ENCODE measurements around the gene CTAGE8. TPM values are rescaled to one million over a fixed set of nuclear protein-coding genes. Genes with fewer than 3 reads are reported as not detected.
"Not testable (repeated sequence)": the region's sequence is repeated elsewhere in the genome, so short reads cannot be mapped to it uniquely, and the experiment has no call there.

Gene CTAGE8
- total and polyA plus RNA-seq, 2 experiments from 2014 or later = not detected

DNA sequence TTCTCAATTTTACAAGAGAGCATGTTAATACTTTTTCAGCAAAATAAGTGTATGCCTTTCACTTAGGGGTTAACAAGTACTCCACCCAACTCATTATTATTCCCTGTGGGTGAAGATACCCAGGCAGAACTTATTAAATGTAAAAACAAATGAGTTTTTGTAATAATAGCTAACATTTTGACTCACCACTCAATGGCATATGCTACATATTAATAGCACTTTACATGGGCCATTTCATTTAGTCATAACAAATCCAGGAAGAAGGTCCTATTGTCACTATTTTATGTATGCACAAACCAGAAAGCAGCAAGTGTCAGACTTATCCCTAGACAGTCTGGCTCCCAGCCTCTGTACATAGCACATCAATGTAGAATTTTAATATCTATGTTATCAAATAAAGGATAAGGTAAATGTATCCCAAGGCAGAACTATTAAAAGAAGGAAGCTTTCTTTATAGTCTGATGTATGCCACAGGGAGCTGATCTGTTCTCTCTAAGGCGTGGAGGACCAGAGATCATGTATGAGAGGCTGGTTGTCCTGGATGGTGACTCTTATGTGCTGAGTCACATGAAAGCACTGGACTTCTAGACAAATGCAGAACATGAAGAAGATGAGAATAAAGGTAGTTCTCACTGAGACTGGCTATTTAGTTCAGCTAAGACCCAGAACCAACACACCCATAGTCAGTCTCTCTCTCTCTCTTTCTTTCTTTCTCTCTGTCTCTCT, 33.7 kb upstream of the CTAGE8 start:
- H3K4me1 ChIP-seq (ENCODE audit: insufficient read depth); H3K4me3 ChIP-seq; H3K4me2 ChIP-seq (ENCODE audit: unreplicated experiment); in situ Hi-C loops (cut with MboI); H3K9ac ChIP-seq; H4K20me1 ChIP-seq (ENCODE audit: insufficient read depth); H3K36me3 ChIP-seq (ENCODE audit: low read depth); H3F3A ChIP-seq (ENCODE audit: insufficient read depth); H3K27me3 ChIP-seq (replicated peaks; ENCODE audit: insufficient read depth); H3K79me2 ChIP-seq (ENCODE audit: insufficient read depth); H2AFZ ChIP-seq; H3K27ac ChIP-seq; H3K9me2 ChIP-seq (ENCODE audit: insufficient read depth); H3K9me3 ChIP-seq (ENCODE audit: low read depth): not testable (repeated sequence)
- peak; percentile 0 for DNase-seq
- no CpG with 5 or more reads among the region's 1 CpG for WGBS, 2 experiments (ENCODE audit: low coverage in 1 of 2, low lambda C conversion rate in 2 of 2, missing lambda C conversion rate in 2 of 2)

DNA sequence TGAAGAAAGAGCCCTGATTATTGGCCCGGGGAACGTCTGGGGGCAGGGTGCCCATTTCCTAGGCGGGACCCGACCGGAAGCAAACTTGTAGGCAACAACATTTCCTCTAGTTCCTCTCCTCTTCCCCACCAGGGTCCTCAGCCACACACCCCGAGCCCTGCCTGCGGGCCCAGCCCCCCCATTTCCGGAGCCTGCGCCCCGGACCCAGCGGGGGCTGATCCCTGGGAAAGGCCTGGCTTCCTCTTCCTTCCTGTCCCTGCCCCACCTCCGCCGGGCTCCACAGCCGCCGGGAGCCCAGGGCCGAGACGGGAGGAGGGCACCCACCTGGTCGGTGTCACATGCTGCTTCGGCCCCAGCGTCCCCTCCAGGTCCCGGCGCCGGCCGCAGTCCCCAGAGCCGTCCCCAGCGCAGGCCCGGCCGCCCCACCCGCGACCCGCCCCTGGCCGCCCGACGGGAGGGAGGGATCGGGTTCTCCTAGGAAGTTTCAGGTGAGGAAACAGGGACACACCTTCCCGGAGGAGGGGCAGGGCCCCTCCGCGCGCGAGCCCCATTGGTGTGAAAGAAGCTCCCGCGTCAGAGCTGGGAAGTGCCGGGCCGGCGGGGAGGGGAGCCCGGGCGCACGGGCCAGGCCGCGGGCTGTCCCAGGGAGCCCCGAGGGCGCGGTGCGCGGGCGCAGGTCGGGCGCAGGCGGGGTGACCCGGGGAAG, 24.9 kb upstream of the CTAGE8 start:
- H2AFZ ChIP-seq; H4K20me1 ChIP-seq (ENCODE audit: insufficient read depth); H3K4me1 ChIP-seq (ENCODE audit: insufficient read depth); in situ Hi-C loops (cut with MboI); H3K27ac ChIP-seq; H3K79me2 ChIP-seq (ENCODE audit: insufficient read depth); DNase-seq; H3K9ac ChIP-seq; H3K4me3 ChIP-seq; H3K4me2 ChIP-seq (ENCODE audit: unreplicated experiment); H3F3A ChIP-seq (ENCODE audit: insufficient read depth); H3K9me3 ChIP-seq (ENCODE audit: low read depth); H3K9me2 ChIP-seq (ENCODE audit: insufficient read depth); H3K27me3 ChIP-seq (replicated peaks; ENCODE audit: insufficient read depth); H3K36me3 ChIP-seq (ENCODE audit: low read depth): not testable (repeated sequence)
- no CpG with 5 or more reads among the region's 60 CpGs for WGBS, 2 experiments (ENCODE audit: low coverage in 1 of 2, low lambda C conversion rate in 2 of 2, missing lambda C conversion rate in 2 of 2)

DNA sequence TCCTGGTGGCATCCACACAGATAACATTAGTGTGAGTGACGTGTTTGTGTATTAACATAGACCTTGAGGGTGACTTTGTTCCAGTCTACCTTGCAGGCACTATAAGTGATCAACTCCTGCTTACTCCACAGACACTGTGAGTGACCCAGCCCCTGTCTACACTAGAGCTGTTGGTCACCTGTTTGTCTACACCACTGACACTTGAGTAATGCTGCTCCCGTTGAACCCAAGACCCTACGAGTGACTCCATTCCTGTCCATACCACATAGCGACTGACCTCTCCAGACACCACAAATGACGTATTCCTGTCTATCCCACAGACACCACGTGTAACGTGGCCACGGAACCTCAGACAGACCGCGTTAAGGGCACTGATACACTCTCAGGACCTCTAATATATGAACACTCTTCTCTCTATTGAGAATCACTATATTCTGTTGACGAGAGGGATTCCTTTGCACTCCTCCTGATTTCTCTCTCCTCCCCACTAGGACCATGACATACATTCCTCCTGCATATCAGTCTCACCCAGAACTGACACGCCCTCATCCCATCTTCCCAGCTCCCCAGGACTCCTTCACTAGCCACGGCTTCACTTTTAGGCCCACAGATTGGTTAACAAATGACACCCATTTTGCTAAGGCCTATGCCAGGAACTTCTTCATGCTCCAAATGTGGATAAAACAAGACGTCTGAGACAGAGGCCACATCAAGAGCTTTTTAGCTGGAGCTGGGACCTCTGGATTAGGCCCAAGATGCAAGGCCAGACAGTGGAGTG, 23.5 kb upstream of the CTAGE8 start:
- H3K4me2 ChIP-seq (ENCODE audit: unreplicated experiment); H3K79me2 ChIP-seq (ENCODE audit: insufficient read depth); H3K9me2 ChIP-seq (ENCODE audit: insufficient read depth); H3F3A ChIP-seq (ENCODE audit: insufficient read depth); H3K9me3 ChIP-seq (ENCODE audit: low read depth); H3K27ac ChIP-seq; DNase-seq; H3K9ac ChIP-seq; H3K4me3 ChIP-seq; H2AFZ ChIP-seq; H3K36me3 ChIP-seq (ENCODE audit: low read depth); H3K27me3 ChIP-seq (replicated peaks; ENCODE audit: insufficient read depth); H3K4me1 ChIP-seq (ENCODE audit: insufficient read depth); H4K20me1 ChIP-seq (ENCODE audit: insufficient read depth); in situ Hi-C loops (cut with MboI): not testable (repeated sequence)
- 68 to 90% methylated on average over 4 to 9 of the region's 14 CpGs for WGBS, 2 experiments (ENCODE audit: low coverage in 1 of 2, low lambda C conversion rate in 2 of 2, missing lambda C conversion rate in 2 of 2)

DNA sequence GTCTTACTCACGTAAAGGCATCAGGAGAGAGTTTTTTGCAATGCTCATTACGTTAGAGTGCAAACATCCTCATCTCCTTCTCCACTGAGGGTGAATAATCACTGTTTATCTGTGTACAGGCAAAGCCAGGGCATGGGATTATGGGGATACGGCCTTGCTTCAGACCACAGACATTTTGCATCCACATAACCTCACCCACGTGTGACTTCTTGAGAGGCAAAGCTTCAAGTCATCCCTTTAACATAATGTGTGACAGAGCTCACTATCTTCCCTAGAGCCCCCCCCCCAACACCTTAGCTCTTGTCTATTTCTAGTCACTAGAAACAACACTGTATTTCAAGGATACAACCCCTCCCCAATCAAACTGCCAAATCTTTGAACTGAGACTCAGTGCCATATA, 22.5 kb upstream of the CTAGE8 start:
- H3K79me2 ChIP-seq (ENCODE audit: insufficient read depth); H3K27ac ChIP-seq; H2AFZ ChIP-seq; DNase-seq; H3K4me1 ChIP-seq (ENCODE audit: insufficient read depth); H3K9ac ChIP-seq; in situ Hi-C loops (cut with MboI); H3K9me3 ChIP-seq (ENCODE audit: low read depth); H3K4me3 ChIP-seq; H4K20me1 ChIP-seq (ENCODE audit: insufficient read depth); H3F3A ChIP-seq (ENCODE audit: insufficient read depth); H3K36me3 ChIP-seq (ENCODE audit: low read depth); H3K4me2 ChIP-seq (ENCODE audit: unreplicated experiment); H3K27me3 ChIP-seq (replicated peaks; ENCODE audit: insufficient read depth); H3K9me2 ChIP-seq (ENCODE audit: insufficient read depth): not testable (repeated sequence)
- 55 to 60% methylated on average over 3 of the region's 4 CpGs for WGBS, 2 experiments (ENCODE audit: low coverage in 1 of 2, low lambda C conversion rate in 2 of 2, missing lambda C conversion rate in 2 of 2)

DNA sequence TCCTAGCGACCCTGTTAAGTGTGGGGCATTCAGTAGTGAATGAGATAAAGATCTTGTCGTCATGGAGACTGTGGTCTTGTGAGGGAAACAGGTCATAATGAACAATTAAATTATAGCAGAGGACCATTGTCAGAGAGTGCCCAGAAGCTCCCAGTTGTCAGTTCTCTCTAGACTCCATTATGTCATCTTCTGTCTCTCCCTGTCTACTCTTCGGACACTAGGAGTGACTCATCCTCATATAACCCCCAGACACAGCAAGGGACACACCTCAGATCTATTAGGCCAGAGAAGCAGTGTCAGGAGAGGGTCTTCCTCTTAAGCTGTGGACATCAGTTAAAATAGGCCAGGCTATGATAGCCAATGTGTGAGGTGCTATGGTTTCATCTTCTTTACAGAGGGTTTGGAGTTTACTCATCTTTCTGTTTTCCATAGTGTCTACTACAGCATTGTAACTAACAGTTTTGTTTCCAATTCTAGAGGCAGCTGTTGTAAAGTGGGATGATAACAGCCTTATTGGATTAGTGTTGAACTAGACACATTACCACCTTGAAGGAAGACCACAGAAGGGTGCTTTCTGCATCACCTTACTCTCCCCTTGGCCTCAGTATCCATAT, 18.2 kb upstream of the CTAGE8 start:
- H2AFZ ChIP-seq; in situ Hi-C loops (cut with MboI); H3K4me3 ChIP-seq; H3K36me3 ChIP-seq (ENCODE audit: low read depth); H3K4me1 ChIP-seq (ENCODE audit: insufficient read depth); H3K27ac ChIP-seq; H3K9me2 ChIP-seq (ENCODE audit: insufficient read depth); H3K79me2 ChIP-seq (ENCODE audit: insufficient read depth); H3F3A ChIP-seq (ENCODE audit: insufficient read depth); H4K20me1 ChIP-seq (ENCODE audit: insufficient read depth); H3K27me3 ChIP-seq (replicated peaks; ENCODE audit: insufficient read depth); H3K4me2 ChIP-seq (ENCODE audit: unreplicated experiment); H3K9ac ChIP-seq; DNase-seq; H3K9me3 ChIP-seq (ENCODE audit: low read depth): not testable (repeated sequence)
- WGBS, 2 experiments (ENCODE audit: low coverage in 1 of 2, low lambda C conversion rate in 2 of 2, missing lambda C conversion rate in 2 of 2) = no CpG with 5 or more reads among the region's 3 CpGs

DNA sequence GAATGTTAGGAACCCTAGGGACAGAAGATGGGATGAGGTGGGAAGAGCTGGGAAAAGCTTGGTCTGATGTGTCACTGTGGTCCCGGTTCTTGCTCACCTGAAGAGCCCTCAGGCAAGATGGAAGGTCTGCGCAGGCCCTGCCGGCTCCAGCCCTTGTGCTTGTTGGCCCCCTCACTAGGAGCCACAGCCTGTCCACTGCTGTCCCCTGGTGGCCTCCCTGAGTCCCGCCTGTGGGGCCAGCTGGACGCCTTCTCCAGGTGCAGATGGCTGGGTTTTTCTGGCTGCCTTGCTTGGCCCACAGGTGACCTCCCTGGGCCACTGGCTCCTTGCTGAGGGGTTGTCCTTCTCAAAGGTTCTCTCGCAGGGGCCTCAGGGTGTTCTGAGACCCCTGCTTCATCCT, 14.6 kb upstream of the CTAGE8 start:
- H3F3A ChIP-seq (ENCODE audit: insufficient read depth); H3K9me3 ChIP-seq (ENCODE audit: low read depth); H3K9ac ChIP-seq; H3K27ac ChIP-seq; H3K9me2 ChIP-seq (ENCODE audit: insufficient read depth); H3K4me1 ChIP-seq (ENCODE audit: insufficient read depth); H3K4me2 ChIP-seq (ENCODE audit: unreplicated experiment); H3K27me3 ChIP-seq (replicated peaks; ENCODE audit: insufficient read depth); in situ Hi-C loops (cut with MboI); H2AFZ ChIP-seq; H3K79me2 ChIP-seq (ENCODE audit: insufficient read depth); H3K36me3 ChIP-seq (ENCODE audit: low read depth); H3K4me3 ChIP-seq; H4K20me1 ChIP-seq (ENCODE audit: insufficient read depth); DNase-seq: not testable (repeated sequence)
- no CpG with 5 or more reads among the region's 6 CpGs for WGBS, 2 experiments (ENCODE audit: low coverage in 1 of 2, low lambda C conversion rate in 2 of 2, missing lambda C conversion rate in 2 of 2)

DNA sequence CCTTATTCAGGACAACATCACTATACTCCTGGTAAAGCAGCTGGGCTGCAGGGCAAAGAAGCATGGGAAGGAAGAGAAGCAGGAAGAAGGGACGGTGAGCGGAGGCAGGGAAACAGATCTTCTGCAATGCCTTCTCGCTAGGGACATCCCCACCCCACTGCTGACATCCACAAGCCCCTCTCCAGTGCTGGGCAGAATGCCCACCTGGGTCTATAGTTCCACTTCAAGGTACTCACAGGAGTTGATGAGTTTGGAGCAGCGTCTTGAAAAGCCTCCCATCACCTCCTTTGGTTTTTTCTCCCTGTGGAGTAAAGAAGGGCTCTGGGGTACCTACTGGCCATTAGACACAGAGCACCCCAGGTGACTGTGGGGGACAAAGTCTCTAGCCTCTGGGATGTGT, 13.4 kb upstream of the CTAGE8 start:
- H3K9me2 ChIP-seq (ENCODE audit: insufficient read depth); H3F3A ChIP-seq (ENCODE audit: insufficient read depth); H3K36me3 ChIP-seq (ENCODE audit: low read depth); H3K4me1 ChIP-seq (ENCODE audit: insufficient read depth); H4K20me1 ChIP-seq (ENCODE audit: insufficient read depth); H3K79me2 ChIP-seq (ENCODE audit: insufficient read depth); H3K27me3 ChIP-seq (replicated peaks; ENCODE audit: insufficient read depth); H3K4me2 ChIP-seq (ENCODE audit: unreplicated experiment); H3K9me3 ChIP-seq (ENCODE audit: low read depth); in situ Hi-C loops (cut with MboI); H3K4me3 ChIP-seq; H3K9ac ChIP-seq; H3K27ac ChIP-seq; DNase-seq; H2AFZ ChIP-seq: not testable (repeated sequence)
- 83 to 94% methylated on average over 3 to 4 of the region's 4 CpGs for WGBS, 2 experiments (ENCODE audit: low coverage in 1 of 2, low lambda C conversion rate in 2 of 2, missing lambda C conversion rate in 2 of 2)
